Measurements from ENCODE around the gene CTNNA3.
"Not testable (repeated sequence)": the region's sequence is repeated elsewhere in the genome, so short reads cannot be mapped to it uniquely, and the experiment has no call there.

Gene CTNNA3

GRCh38 chr10:66505003-66505657 lies 1190.9 kb downstream of the CTNNA3 start:
- peak; percentile 58 for DNase-seq

DNA sequence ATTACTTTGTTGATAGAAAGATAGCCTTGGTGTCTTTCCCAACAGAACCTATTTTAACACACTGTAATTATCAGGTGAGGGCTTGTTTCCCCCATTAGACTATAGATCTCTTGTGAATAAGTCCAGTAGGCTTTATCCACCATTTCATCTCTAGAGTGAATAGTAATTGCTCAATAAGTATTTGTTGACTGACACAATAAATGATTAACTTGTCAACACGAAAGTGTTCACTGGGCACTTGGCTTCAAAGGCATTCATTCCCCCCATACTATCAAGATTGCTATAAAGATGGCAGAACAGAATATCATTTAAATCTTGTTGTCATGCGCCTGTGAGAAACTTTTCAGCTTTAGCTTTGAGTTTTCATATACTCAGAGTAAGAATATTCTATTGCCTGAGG lies 1194.6 kb downstream of the CTNNA3 start:
- DNase-seq, result no peak

DNA sequence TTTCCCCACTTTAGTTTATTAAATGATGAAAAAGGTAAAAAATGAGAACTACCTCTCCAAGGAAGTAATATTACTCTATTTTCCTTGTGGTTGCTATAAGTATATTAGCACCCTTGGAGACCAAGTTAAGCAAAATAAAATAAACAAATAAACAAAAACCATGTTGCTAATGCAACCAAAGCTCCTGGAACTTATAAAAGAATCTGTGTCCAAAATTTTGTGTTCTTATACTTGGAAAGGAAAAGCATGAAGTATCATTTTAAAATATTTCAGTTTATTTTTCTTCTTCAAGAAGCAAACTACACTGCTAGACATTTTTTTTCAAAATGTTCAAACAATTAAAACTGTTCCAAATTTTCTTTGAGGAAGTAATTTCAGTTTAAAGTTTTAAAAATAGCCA lies 1212.0 kb downstream of the CTNNA3 start:
- no peak for DNase-seq

DNA sequence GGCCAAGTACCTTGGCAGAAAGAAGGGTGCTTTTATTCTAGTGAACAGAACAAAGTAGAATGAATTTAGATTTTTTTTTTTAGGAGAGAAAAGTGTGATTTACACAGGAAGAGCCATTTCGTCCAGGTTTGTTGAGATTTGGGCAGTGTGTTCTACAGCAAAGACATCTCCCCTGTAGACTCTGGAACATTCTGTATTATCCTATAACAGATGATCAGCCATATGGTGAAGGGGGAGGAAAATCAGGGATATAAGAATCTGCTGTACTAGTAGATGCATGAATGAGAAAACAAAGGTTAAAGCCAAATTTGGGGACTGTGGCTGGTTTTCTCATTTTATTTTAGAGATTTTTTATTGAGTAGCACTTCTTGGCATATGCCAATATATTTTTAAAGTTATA lies 1223.8 kb downstream of the CTNNA3 start:
- no peak for DNase-seq

- no peak for DNase-seq
Measured at GRCh38 chr10:66467042-66467441, 1229.0 kb downstream of the CTNNA3 start.

- no peak for DNase-seq
Measured at GRCh38 chr10:66466622-66467021, 1229.4 kb downstream of the CTNNA3 start.

- DNase-seq, result no peak
Measured at GRCh38 chr10:66463611-66464010, 1232.4 kb downstream of the CTNNA3 start.

GRCh38 chr10:66457629-66458028 lies 1238.4 kb downstream of the CTNNA3 start:
- DNase-seq, result no peak

- DNase-seq, result peak; percentile 7
Measured at GRCh38 chr10:66455304-66455703, 1240.7 kb downstream of the CTNNA3 start.

- no peak for DNase-seq
Measured at GRCh38 chr10:66440568-66440967, 1255.4 kb downstream of the CTNNA3 start.

DNA sequence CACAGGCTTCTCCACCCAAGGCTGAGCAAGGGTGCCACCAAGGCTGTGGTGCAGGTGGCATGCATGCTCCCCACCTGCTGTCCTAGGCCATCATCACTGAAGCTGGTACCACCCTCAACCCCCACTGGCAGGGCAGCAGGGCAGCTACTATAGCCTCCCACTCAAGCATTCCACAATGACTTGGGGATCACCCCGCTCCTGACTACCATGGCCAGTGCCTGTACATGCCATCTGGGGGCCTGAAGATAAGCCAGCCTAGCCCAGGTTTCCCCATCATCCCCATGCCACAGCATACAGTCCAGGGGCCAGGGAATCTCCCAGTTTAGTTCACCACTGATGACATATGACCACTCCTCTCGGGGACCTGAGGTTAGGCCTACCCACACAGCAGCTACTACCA lies 1281.1 kb downstream of the CTNNA3 start:
- DNase-seq, result no peak

DNA sequence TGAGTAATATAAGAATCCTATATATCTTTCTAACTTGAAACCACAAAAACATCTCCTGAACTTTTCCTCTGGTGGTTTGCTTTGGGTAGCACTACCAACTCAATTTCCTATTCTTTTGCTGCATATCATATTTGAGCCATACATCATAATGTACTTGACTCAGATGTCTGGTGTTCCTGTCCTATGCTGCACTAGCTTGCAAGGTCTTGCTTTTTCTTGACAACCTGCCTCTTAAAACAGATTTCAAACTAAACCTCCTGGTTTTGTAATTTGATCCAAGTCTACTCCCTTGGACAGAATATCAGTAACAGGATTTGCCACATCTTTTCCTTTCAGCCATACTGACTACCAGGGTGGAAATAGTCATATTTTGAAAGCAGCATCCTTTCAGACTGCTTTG lies 1290.4 kb downstream of the CTNNA3 start:
- no peak for DNase-seq

DNA sequence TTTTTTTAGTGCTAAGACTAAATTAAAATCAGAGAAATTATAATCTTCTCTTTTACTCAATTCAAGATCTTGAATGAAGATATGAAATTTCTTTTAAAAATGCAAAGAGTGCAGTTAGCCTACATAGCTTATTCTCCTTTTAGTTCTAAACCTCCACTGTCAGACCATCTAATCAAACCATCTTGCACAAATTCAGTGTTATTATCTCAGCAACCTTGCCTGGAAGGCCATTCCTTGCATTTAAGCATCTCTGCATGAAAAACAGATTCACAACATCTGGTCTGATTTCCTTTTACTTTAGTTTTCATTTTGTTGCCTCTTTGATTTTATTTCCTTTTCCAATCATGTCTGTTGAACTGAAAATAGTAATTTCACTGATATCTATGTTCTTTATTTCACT lies 1297.3 kb downstream of the CTNNA3 start:
- DNase-seq, result no peak

GRCh38 chr10:66394342-66395063 lies 1301.5 kb downstream of the CTNNA3 start:
- no peak for DNase-seq

GRCh38 chr10:66390926-66391325 lies 1305.1 kb downstream of the CTNNA3 start:
- no peak for DNase-seq

DNA sequence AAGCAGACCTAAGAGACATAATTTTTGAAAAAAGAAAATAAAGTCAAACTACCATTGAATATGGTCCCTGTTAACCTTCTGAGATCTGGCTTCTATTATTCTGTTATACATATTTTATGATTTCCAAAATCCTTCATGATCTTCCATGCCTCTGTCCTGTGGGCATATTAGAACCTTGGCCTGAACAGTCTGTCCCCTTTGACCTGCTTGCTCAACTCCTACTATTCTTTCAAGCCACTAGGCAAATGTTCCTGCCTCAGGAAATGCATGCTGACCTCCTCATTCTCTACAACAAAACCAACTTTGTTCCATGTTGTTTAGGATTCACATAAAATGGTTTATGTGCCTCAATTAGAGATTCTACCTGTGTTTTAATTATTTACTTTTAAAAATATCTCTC lies 1315.0 kb downstream of the CTNNA3 start:
- DNase-seq, result no peak

DNA sequence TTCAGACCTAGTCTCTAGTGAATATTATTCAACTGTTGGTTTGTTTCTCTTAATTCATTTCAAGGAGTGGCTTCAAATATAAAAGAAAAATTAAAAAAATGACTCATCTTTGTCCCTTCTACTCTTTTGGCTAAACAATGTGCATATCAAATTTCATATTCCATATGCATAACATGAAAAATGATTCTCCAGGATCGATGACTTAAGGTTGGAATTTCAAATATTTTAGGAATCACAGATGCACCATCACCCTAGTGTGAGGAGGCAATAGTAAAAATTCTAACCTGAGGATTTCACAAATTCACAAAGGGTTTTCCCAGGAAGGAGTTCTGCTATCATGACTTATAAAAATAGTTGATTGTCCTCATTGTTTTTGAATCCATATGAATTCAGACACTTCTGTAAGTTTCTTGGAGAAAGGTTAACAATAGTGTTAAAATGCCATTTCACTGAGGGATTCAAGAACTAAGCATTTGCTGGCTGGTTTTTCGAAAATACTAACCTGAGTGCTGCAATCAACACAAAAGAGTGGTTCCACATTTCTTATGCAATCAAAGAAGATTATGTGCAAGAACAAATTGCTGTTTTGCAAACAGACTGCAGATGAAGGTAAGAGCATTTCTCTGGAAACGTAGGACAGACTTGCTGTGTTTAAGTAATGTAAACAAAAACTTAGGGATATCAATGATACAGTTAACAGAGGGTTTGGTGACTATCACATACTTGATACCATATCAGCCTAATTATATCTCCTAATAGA lies 1317.7 kb downstream of the CTNNA3 start:
- peak; percentile 69 for DNase-seq

DNA sequence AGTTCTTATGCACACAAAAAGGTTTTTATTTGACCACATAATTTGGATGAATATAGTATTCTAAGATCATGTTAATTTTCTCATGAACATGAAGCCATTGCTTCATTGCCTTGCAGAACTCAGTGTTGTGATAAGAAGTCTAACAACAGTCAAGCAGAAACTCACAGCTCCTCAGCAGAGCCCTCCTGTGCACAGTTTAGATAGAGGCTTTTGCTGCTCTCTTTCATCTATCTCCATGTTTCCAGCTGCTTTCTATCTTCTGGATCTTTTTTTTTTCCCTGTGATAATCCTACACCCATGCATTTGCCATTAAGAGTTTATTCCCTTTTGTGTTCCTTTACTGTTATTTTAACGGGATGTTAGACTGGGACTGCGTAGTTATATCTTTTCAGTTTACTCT lies 1327.8 kb downstream of the CTNNA3 start:
- DNase-seq, result no peak

- no peak for DNase-seq
Measured at GRCh38 chr10:66366163-66366562, 1329.8 kb downstream of the CTNNA3 start.

DNA sequence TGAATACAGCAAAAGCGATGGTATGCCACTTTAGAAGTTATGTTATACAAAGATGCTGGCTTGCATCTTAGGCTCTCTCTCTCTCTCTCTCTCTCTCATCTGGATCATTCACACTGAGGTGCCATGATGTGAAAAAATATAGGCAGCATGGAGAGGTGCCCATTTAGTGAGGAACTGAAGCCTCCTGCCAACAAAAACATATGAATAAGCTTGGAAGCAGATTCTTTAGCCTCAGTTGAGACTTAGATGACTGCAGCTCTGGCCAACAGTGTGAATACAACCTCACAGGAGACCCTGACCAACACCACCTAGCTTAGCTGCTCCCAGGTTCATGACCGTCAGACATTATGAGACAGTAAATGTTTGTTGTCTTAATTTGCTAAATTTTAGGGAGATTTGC lies 1330.3 kb downstream of the CTNNA3 start:
- DNase-seq, result peak; percentile 38

- DNase-seq, result no peak
Measured at GRCh38 chr10:66362522-66362921, 1333.5 kb downstream of the CTNNA3 start.

DNA sequence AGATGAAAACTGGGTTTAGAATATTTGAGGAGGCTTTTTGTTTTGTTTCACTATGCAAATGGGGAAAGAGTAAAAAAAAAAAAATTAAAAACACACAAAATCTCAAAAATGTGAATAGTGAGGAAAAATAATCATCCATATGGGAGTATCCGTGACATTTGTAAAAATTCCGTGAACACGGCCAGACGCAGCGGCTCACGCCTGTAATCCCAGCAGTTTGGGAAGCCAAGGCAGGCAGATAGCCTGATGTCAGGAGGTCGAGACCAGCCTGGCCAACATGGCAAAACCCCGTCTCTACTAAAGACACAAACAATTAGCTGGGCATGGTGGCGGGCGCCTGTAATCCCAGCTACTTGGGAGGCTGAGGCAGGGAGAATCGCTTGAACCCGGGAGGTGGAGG lies 1342.2 kb downstream of the CTNNA3 start:
- not testable (repeated sequence) for DNase-seq

- DNase-seq, result no peak
Measured at GRCh38 chr10:66353422-66353821, 1342.6 kb downstream of the CTNNA3 start.

Data from fibroblast of skin of back (primary cell).